Amniotic stem cell (primary cell): ENCODE data around the gene PREX1.
"Not testable (repeated sequence)": the region's sequence is repeated elsewhere in the genome, so short reads cannot be mapped to it uniquely, and the experiment has no call there.

ENCODE experiments used
- DNase-seq: peaks from one replicate; lab custom pipeline; 2025; lab: John Stamatoyannopoulos, UW

Gene PREX1

GRCh38 chr20:48825566-48825920 lies 2.3 kb downstream of the PREX1 start:
- no peak for DNase-seq

GRCh38 chr20:48824830-48825565 lies 2.8 kb downstream of the PREX1 start:
- DNase-seq: no peak

DNA sequence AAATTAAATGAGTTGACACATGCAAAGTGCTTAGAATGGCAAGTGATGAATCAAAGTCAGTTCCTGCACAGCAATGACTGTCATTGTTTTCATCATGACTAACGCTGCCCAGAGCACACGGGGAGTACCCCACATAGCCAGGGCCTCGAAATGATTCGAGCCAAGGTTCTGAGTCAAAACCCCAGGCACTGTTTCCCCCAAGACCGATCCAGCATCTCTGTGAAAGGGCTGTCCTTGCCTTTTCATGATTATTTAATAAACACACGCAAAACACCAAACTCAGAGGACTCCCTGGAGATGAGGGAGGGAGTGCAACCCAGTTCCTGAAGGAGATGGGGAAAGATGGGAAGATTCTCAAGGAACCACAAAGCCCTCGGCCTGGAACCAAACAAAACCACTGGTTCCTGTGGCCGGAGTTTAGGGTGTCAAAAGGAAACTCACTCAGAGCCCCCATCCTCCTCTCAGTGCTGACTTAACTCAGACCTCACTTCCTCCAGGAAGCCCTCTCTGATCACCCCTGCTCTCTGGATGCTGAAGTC lies 3.8 kb downstream of the PREX1 start:
- DNase-seq: peak; percentile 37

GRCh38 chr20:48823476-48823875 lies 4.3 kb downstream of the PREX1 start:
- no peak for DNase-seq

- DNase-seq: no peak
Observed at GRCh38 chr20:48822879-48823385, 4.9 kb downstream of the PREX1 start.

DNA sequence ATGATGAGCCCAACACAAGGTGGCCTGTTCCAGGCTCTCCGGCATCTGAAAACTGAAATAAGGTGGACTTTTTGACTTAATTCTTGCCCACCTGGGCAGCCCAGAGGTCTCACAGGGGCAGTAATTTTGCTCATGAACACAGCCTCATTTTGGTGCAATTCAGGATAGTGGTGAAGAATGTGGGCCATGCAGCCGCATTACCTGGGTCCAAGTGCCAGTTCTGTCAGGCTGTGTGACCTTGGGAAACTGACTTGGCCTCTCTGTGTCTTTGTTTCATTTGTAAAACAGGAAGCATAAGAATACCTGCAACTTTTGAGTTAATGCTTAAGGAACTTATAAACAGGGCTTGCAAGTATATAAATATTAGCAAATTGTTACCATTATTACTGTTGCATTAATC lies 5.6 kb downstream of the PREX1 start:
- no peak for DNase-seq

DNA sequence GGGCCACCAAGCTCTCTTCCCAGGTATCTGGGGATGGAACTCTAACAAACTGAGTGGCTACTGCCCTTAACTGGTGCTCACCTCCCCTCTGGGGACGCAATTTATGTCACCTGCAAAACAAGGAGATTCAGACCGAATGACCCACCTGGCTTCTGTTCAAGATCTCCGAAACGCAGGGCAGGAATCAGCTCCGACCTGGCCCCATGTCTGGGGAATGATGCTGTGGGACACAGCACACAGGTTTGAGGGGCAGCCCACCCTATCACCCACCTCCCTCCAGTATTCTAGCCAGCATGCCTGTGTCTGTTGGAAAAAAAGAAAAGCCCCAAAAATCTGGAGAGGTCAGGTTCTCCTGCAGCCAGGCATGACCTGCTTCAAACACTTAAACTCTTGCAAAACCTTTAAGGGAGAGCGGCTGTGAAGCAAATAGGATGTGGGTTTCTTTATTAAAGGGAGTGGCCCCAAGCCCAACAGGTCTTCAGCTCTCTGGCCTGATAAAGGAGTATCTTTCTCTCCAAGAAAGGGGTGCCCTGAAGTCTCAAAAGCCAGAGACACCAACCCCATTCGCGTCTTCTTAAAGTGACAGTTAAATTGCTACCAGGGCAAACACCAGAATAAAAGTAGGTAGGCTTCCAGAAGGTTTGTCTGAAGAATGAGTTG lies 6.4 kb downstream of the PREX1 start:
- no peak for DNase-seq

DNA sequence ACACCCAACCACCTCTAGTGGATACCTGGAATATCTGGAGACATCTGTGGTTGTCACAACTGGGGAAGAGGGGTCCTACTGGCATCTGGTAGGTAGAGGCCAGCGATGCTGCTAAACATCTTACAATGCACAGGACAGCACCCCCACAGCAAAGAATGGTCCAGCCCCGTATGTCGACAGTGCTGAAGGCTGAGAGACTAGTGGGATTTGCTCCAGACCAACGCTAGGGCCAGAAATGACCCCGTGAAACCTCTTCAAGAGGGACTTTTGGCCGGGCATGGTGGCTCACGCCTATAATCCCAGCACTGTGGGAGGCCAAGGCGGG lies 7.2 kb downstream of the PREX1 start:
- DNase-seq: no peak

- no peak for DNase-seq
Observed at GRCh38 chr20:48819821-48820648, 7.8 kb downstream of the PREX1 start.

- no peak for DNase-seq
Observed at GRCh38 chr20:48819089-48819488, 8.7 kb downstream of the PREX1 start.

GRCh38 chr20:48818481-48818987 lies 9.3 kb downstream of the PREX1 start:
- no peak for DNase-seq

DNA sequence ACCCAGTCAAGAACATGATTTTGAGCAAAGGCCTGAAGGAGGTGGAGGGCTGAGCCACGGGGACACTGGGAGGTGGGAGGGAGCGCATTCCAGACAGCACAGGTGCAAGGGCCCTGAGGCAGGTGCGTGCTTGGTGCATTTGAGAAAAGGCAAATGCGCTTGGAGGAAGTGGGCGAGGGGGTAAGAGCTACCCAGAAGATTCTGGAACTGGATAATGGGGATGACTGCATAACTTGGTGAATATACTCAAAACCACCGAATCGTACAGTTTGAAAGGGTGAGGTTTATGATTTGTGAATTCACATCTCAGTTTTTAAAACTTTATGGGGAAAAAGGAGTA lies 9.8 kb downstream of the PREX1 start:
- DNase-seq: no peak

DNA sequence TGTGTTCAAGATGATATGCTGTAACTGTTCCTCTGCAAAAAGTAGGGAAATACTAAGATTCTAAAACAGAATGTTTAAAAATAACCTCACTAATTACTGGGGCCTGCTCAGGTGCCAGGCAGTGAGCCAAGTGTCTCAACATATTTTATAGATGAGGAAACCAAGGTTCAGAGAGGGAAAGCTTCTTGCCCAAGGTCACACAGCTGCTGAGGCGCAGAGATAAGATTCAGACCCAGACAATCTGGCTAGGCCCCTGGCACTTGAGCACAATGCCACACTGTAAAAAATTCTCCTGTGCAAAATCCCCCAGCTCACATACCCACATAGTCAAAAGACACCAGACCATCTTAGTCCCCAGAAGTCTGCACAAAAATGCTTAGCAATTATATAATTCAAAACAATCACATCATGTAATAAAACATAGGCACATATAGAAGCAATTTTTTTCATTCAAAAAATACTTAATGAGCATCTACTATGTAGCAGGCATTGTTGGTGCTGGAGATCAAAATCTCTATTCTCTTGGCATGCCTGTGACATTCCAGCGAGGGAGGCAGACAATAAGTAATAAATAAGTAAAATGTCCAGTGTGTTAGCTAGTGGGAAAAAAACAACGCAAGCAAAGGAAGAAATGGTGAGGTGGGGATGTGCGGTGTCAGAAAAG lies 10.3 kb downstream of the PREX1 start:
- DNase-seq: no peak

DNA sequence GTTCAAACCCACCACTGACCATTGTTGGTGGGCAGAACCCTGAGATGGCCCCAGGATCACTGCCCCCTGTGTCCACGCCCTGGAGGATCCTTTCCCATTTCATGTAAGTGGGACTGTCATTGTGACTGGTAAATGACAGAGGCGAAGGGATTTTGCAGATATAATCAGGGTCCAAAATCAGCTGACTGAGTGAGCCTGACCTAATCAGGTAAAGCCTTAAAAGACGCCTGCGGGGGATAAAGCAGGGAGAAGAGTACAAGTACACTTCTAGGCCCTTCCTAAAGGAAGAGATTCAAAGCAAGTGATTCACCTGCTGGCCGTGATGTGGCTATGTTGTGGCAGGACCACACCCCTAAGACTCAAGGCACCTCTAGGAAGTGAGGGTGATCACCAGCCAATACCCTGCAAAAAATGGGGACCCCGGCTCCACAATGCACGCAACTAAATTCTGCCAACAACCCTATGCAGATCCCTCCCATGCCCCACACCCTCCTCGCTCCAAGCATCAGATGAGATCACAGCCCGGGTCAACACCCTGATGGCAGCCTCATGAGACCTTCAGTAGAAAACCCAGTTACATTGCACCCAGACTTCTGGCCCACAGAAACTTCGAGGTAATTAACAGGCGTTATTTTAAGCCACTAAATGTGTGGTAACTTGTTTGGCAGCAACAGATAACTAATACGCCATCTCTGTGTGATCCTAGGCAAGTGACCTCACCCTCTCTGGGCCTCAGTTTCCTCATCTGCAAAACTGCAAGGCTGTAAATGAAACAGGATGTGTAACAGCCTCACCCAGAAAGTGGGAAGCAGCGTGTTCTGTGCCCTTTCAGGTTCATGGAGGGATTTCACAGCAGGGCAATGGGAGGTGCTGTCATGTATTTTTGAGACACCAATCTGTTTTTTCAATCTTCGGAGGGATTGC lies 11.3 kb downstream of the PREX1 start:
- no peak for DNase-seq

DNA sequence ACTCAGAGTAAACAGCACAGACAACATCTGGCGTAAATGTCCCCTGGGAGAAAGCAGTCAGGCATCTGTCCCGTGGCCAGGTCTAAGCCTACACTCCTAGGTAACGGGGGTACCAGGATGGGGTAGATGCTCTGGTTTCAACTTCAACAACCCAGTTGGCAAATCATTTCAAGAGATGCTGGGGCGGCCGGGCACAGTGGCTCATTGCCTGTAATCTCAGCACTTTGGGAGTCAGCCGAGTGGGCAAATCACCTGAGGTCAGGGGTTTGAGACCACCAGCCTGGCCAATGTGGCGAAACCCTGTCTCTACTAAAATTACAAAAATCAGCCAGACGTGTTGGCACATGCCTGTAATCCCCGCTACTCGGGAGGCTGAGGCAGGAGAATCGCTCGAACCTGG lies 12.3 kb downstream of the PREX1 start:
- DNase-seq: no peak

DNA sequence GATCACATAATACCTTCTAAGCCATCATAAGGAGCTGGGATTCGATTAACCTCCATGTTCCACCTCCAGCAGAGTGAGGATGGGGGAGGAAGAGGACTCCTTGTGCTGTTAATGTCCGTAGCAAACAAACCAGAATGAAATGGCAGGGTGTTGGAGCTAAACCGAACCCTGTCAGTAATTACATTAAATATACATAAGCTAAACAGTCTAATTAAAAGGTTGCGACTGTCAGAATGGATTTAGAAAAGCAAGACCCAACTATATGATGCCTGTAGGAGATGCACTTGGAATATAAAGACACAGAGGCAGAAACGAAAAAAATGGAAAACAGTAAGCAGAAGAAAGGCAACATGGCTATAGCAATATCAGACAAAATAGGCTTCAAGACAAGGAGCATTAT lies 13.2 kb downstream of the PREX1 start:
- DNase-seq: no peak

GRCh38 chr20:48813930-48814546 lies 13.8 kb downstream of the PREX1 start:
- no peak for DNase-seq

GRCh38 chr20:48813446-48813747 lies 14.4 kb downstream of the PREX1 start:
- no peak for DNase-seq

- no peak for DNase-seq
Observed at GRCh38 chr20:48812600-48813445, 15.0 kb downstream of the PREX1 start.

GRCh38 chr20:48812114-48812513 lies 15.7 kb downstream of the PREX1 start:
- DNase-seq: not testable (repeated sequence)
